ENCODE data around the gene LRMDA.

Gene LRMDA

DNA sequence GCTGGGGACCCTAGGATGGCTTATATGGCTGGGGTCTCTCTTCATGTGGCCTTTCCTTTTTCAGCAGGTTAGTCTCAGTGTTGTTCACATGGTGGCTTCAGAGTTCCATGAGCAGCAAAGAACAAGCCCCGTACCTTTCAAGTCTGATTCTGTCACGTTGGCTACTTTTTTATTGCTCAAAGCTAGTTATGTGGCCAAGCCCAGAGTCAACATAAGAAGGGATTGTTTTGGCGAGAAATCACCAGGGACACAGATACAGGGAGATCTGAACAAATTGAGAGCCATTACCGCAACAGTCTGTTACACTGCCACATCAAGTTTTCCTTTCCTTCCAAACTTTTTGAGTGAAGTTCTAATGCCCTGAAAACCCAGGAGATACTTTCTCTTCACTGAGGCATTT, 770.5 kb downstream of the LRMDA start:
- H3K9me3 Mint-ChIP-seq, result no peaks in the 10 kb centered on the region
- DNase-seq, result no peak

DNA sequence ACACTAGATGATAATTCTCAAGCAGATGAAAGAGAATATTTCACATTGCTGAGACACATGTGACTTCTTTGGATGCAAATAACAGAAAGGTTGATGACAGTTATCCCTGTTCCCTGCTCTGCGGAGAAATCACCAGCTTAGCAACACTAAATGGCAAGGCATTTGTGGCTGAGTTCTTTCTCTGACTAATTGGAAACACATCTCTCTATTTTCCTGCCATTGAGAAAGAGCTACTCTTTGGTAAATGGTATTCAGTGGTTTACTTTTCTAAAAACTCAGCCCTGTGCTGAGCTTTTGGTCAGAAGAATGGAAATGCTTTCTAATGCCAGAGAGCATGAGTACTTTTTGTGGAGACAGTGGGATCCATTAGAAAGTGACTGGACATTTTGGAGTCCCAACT, 771.4 kb downstream of the LRMDA start:
- no peak overlapping the region for H3K27ac Mint-ChIP-seq
- ATAC-seq (no peak), DNase-seq (no peak)
- H3K4me1 Mint-ChIP-seq, result no peaks in the 10 kb centered on the region
- H3K4me3 Mint-ChIP-seq, result no peak overlapping the region
- no peaks in the 10 kb centered on the region for H3K9me3 Mint-ChIP-seq
- no peaks in the 10 kb centered on the region for H3K27me3 Mint-ChIP-seq

More for the DNA sequence above, 770.5 kb downstream of the LRMDA start:
- no peak for ATAC-seq
- H3K4me1 Mint-ChIP-seq, result no peaks in the 10 kb centered on the region
- H3K27me3 Mint-ChIP-seq, result no peaks in the 10 kb centered on the region
- H3K4me3 Mint-ChIP-seq, result no peak overlapping the region
- H3K27ac Mint-ChIP-seq, result no peak overlapping the region

GRCh38 chr10:76205361-76205760, 773.9 kb downstream of the LRMDA start:
- ATAC-seq (no peak), DNase-seq (no peak)
- no peak overlapping the region for H3K4me3 Mint-ChIP-seq
- no peaks in the 10 kb centered on the region for H3K27me3 Mint-ChIP-seq
- H3K4me1 Mint-ChIP-seq, result no peaks in the 10 kb centered on the region
- H3K9me3 Mint-ChIP-seq, result no peaks in the 10 kb centered on the region
- H3K27ac Mint-ChIP-seq, result no peak overlapping the region

DNA sequence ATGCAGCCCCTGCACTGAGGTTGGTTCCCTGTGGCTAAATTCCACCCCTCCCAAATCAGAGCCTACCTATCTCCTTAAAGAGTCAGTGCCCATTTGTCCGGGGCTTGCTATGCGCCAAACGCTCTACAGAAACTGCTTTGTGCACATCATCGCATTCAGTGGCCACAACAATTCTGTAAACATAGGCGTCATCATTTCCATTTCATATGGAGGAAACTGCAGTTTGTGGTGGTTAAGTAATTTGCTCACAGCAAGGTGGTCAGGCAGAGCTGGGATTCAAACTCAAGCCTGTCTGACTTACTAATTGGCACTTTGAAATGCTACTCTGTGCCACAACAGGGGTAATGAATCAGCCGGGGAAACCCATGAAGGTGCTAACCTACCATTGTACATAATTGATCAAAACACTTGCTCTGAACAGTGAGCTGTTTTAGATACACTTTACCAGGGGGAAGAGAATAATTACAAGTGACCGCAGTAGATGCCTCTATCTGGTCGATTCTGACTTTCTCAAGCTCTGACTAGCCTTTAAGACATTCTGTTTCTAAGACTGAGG, 775.5 kb downstream of the LRMDA start:
- ATAC-seq (no peak), DNase-seq (no peak)
- Mint-ChIP-seq H3K4me1 (no peaks in the 10 kb centered on the region), H3K27me3 (no peaks in the 10 kb centered on the region), H3K4me3 (no peak overlapping the region), H3K27ac (no peak overlapping the region), H3K9me3 (no peaks in the 10 kb centered on the region)

DNA sequence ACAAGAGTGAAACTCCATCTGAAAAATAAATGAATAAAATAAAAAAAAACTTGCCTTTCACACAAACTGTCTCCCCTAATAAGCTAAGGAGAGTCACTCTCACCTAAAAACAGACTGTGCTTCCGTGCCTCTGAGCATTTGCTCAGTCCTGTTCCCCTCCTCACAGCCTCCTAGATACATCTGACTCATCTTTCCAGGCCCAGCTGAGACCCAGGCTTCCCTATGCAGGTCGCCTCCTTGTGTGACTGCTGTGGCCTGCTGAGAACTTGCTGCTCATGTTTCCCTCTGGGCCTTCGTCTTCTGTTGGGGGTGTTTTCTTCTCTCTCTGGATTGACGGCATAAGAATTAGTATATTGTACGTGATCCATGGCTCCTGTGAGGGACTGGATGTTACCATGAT, 777.7 kb downstream of the LRMDA start:
- ATAC-seq (no peak), DNase-seq (no peak)
- no peaks in the 10 kb centered on the region for H3K4me1 Mint-ChIP-seq
- H3K27ac Mint-ChIP-seq, result no peak overlapping the region
- no peak overlapping the region for H3K4me3 Mint-ChIP-seq
- no peaks in the 10 kb centered on the region for H3K27me3 Mint-ChIP-seq
- H3K9me3 Mint-ChIP-seq, result no peaks in the 10 kb centered on the region

DNA sequence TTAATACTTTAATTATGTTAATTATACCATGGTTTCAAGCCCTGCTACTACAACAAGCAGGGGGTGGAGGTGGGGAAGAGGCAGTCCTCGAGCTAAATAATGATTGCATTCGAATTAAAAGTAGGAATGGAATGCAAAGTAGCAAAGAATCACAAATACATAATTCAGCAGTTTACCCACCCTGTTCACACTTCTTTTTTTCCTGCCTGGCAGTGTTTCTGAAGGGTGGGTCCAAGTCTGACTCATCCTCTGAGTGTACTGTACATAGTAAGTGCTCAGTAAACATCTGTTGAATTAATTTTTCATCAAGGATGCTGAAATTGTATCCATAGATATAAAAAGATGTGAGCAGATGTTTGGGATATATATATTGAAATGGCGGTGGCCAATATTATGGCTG, 778.8 kb downstream of the LRMDA start:
- no peaks in the 10 kb centered on the region for H3K9me3 Mint-ChIP-seq
- ATAC-seq (no peak), DNase-seq (no peak)
- no peak overlapping the region for H3K4me3 Mint-ChIP-seq
- no peaks in the 10 kb centered on the region for H3K27me3 Mint-ChIP-seq
- no peaks in the 10 kb centered on the region for H3K4me1 Mint-ChIP-seq
- no peak overlapping the region for H3K27ac Mint-ChIP-seq

- Mint-ChIP-seq H3K9me3 (no peaks in the 10 kb centered on the region), H3K4me1 (no peaks in the 10 kb centered on the region), H3K27me3 (no peaks in the 10 kb centered on the region), H3K27ac (no peak overlapping the region), H3K4me3 (no peak overlapping the region)
- no peak for DNase-seq
- no peak for ATAC-seq
Measured at GRCh38 chr10:76211691-76212090, 780.3 kb downstream of the LRMDA start.

- Mint-ChIP-seq H3K9me3 (no peaks in the 10 kb centered on the region), H3K4me3 (no peak overlapping the region), H3K27me3 (no peaks in the 10 kb centered on the region), H3K27ac (no peak overlapping the region), H3K4me1 (no peaks in the 10 kb centered on the region)
- no peak for ATAC-seq
- DNase-seq, result no peak
Measured at GRCh38 chr10:76213876-76214275, 782.5 kb downstream of the LRMDA start.

GRCh38 chr10:76218035-76218434, 786.6 kb downstream of the LRMDA start:
- H3K4me3 Mint-ChIP-seq, result no peak overlapping the region

DNA sequence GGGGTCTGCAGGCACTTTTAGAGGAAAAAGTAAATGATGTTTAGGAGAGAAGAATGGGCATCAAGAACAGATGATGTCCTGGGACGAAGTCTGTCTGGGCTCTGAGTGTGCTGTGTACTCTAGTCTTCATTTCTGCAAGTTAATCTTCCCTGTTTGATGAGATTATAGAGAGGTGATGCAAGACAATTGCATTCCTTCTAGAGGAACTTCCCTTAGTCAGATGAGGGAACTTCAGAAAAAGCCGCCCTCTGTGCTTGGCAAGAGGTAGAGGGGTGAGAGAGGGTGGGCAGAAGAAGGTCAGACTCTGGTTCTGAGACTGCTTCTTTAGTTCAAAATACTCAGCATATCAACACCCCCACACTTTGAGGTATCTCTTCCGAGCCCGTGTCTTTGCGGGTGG, 797.9 kb downstream of the LRMDA start:
- DNase-seq (no peak), ATAC-seq (no peak)
- Mint-ChIP-seq H3K27me3 (no peaks in the 10 kb centered on the region), H3K27ac (no peak overlapping the region), H3K4me1 (no peaks in the 10 kb centered on the region), H3K4me3 (no peak overlapping the region), H3K9me3 (peaks cover 0 to 7% of the 10 kb centered on the region in 2 donors)

More at GRCh38 chr10:76218035-76218434, 786.6 kb downstream of the LRMDA start:
- peak overlapping the region in 1 of 2 donors; percentile 86 for H3K27ac Mint-ChIP-seq
- no peaks in the 10 kb centered on the region for H3K9me3 Mint-ChIP-seq
- ATAC-seq, result no peak
- no peaks in the 10 kb centered on the region for H3K4me1 Mint-ChIP-seq
- H3K27me3 Mint-ChIP-seq, result no peaks in the 10 kb centered on the region
- no peak for DNase-seq

GRCh38 chr10:76230921-76231285, 799.5 kb downstream of the LRMDA start:
- DNase-seq (no peak), ATAC-seq (no peak)
- no peak overlapping the region for H3K27ac Mint-ChIP-seq
- no peaks in the 10 kb centered on the region for H3K27me3 Mint-ChIP-seq
- H3K9me3 Mint-ChIP-seq, result peaks cover 0 to 5% of the 10 kb centered on the region in 2 donors
- H3K4me1 Mint-ChIP-seq, result no peaks in the 10 kb centered on the region
- H3K4me3 Mint-ChIP-seq, result no peak overlapping the region

- H3K4me1 Mint-ChIP-seq, result no peaks in the 10 kb centered on the region
- H3K27ac Mint-ChIP-seq, result peak overlapping the region in 1 of 2 donors; percentile 35
- H3K9me3 Mint-ChIP-seq, result no peaks in the 10 kb centered on the region
- H3K4me3 Mint-ChIP-seq, result no peak overlapping the region
- H3K27me3 Mint-ChIP-seq, result no peaks in the 10 kb centered on the region
- ATAC-seq (no peak), DNase-seq (no peak)
Measured at GRCh38 chr10:76231286-76231934, 800.0 kb downstream of the LRMDA start.

DNA sequence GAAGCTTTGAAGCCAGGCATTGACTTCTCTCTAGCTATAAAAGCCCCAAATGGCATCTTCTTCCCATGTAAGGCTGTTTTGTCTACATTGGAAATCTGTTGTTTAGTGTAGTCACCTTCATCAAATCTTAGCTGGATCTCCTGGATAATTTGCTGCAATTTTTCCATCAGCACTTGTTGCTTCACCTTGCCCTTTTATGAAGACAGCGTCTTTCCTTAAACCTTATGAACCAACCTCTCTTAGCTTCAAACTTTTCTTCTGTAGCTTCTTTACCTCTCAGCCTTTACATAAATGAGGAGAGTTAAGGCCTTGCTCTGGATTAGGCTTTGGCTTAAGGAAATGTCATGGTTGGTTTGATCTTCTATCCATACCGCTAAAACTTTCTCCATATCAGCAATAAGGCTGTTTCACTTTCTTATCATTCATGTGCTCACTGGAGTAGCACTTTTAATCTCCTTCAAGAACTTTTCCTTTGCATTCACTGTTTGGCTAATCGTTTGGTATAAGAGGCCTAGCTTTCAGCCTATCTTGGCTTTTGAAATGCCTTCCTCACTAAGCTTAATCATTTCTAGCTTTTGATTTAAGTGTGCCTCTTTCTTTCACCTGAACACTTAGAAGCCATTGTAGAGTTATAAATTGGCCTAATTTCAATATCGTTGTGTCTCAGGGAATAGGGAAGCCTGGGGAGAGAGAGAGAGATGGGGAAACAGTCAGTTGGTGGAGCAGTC, 803.2 kb downstream of the LRMDA start:
- no peaks in the 10 kb centered on the region for H3K4me1 Mint-ChIP-seq
- ATAC-seq, result no peak
- peaks cover 0 to 4% of the 10 kb centered on the region in 2 donors for H3K9me3 Mint-ChIP-seq
- no peak overlapping the region for H3K4me3 Mint-ChIP-seq
- no peak for DNase-seq
- no peaks in the 10 kb centered on the region for H3K27me3 Mint-ChIP-seq
- no peak overlapping the region for H3K27ac Mint-ChIP-seq

DNA sequence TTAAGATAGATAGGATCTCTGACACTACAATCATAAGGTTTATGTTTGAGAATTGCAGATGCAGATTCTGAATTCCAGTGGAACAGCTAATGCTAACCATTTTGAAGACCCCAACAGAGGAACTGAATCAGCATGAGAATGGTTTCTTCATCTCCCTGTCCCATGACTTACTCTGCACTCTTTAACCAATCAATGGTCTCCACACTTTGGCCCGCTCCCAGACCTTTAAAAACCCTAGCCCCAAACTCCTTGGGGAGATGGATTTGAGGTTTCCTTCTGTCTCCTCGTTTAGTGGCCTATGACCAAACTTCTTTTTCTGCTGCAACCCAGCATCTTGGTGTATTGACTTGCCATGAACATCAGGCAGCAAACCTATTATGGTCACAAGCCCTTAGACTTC, 804.9 kb downstream of the LRMDA start:
- H3K9me3 Mint-ChIP-seq, result peaks cover 0 to 4% of the 10 kb centered on the region in 2 donors
- H3K27me3 Mint-ChIP-seq, result no peaks in the 10 kb centered on the region
- DNase-seq (no peak), ATAC-seq (no peak)
- no peak overlapping the region for H3K4me3 Mint-ChIP-seq
- no peak overlapping the region for H3K27ac Mint-ChIP-seq
- no peaks in the 10 kb centered on the region for H3K4me1 Mint-ChIP-seq

DNA sequence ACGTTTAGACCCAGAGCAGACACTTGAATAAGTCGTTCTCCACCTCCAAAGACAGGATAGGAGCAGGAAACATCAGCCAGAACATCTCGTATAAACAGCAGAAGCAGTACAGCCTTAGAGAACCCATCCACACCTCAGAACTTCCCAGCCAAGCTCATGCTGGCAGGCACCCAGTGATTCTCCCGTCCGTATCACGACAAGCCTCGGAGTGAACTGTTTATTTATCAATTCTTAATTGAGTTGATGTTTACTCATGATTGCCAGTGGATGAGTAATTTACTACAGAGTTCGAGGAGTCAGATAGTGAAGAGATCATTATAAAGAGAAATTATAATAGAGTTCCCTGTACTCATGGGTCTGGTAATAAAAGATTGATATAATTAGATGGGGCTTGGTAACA, 811.5 kb downstream of the LRMDA start:
- no peaks in the 10 kb centered on the region for H3K27me3 Mint-ChIP-seq
- H3K9me3 Mint-ChIP-seq, result peaks cover 0 to 4% of the 10 kb centered on the region in 2 donors
- no peak overlapping the region for H3K27ac Mint-ChIP-seq
- no peaks in the 10 kb centered on the region for H3K4me1 Mint-ChIP-seq
- no peak for ATAC-seq
- no peak overlapping the region for H3K4me3 Mint-ChIP-seq
- no peak for DNase-seq

- Mint-ChIP-seq H3K9me3 (peaks cover 0 to 4% of the 10 kb centered on the region in 2 donors), H3K4me3 (no peak overlapping the region), H3K27me3 (no peaks in the 10 kb centered on the region), H3K27ac (no peak overlapping the region), H3K4me1 (no peaks in the 10 kb centered on the region)
- no peak for ATAC-seq
- DNase-seq, result no peak
Measured at GRCh38 chr10:76244061-76244686, 812.8 kb downstream of the LRMDA start.

Measured in stimulated activated naive CD8-positive, alpha-beta T cell treated with anti-CD3 and anti-CD28 coated beads, Interleukin-15, amount 100 ng/mL, for 72 hours (primary cell).